CD4-positive, alpha-beta T cell treated with Interleukin-10 for 1 hour (primary cell): ENCODE results near the gene MMP14.
A peak's percentile ranks its signal among the peaks of the same experiment; 100 is the strongest.

Experiments
- DNase-seq: peaks from one replicate; pipeline ENCODE4 v3.0.0-alpha.2; 2020

MMP14 gene

DNA sequence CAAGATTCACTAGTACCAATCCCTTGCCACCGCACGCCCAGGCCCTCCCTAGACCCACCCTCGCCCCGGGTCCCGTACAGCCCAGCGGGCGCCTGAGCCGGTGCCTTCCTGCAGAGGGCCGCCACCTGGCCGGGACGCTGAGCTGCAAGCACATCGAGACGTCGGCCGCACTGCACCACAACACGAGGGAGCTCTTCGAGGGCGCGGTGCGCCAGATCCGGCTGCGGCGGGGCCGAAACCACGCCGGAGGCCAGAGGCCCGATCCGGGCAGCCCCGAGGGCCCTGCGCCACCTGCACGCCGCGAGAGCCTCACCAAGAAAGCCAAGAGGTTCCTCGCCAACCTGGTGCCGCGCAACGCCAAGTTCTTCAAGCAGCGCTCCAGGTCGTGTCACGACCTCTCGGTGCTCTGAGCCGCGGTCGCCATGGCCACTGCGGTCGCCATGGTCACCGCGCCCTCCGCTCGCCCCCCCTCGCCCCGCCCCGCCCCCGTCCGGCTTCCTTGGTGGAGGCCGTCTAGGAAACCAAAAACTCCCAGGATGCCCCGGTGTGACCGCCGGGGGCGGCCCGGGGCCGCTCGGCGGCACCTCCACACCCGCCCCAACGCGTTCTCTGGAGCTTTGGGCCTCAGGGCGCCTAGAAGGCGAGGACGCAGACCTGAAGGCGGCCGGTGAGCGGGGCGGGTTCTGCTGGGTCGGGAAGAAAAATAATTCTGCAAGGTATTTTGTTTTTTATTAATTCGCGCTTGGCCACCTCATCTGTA is 50.3 kb downstream of the MMP14 start:
- DNase-seq = peak; percentile 87

DNA sequence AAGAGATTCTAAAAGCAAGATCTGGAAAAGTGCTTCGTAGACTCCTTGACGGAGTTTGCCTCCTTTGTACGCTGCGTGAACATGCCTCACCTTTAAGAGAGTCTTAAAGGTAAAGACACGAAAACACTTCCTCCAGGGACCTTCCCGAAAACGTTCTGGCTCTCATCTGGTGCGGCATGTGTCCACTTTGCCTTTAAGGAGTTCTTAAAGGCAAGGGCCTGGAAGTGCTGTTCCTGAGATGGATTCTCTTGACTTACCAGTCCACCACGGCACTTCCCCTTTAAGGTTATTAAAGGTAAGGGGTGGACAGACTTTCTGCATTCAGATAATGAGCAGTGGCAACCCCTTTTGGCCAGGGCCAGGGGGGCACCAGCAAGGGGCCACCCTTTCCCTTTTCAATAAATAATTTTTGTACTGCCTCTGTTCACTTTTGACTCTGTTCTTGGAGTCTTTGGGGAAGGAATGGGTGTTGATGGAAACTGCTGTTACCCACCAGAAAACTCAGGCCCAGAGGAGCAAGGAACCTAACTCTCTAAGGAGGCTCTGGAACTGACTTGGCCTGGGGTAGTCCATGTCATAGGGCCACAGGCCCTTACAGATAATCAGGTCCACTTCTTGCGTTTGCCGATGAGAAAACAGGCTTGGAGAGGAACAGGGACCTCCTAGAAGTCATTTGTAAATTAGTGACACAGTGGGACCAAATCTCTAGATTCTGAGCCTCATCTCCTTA is 51.0 kb downstream of the MMP14 start:
- DNase-seq = peak; percentile 75

DNA sequence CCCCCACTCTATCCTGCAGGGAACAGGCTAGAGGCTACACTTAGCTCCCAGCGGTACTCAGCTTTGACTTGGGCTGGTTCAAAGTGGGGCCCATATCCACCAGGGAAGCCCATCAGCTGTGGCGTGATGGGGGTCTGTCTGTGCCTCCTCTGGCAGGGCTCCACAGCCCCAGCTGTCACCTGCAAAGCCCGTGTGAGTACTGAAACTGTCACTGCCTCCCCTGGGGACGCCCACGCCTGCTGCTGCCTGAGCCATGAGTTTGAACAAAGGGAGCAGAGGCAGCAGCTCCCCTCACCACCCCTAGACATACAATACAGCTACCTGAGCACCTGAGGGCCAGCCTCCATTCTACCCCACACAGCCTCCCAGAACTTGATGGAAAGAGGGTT is 51.6 kb downstream of the MMP14 start:
- peak; percentile 29 for DNase-seq

DNA sequence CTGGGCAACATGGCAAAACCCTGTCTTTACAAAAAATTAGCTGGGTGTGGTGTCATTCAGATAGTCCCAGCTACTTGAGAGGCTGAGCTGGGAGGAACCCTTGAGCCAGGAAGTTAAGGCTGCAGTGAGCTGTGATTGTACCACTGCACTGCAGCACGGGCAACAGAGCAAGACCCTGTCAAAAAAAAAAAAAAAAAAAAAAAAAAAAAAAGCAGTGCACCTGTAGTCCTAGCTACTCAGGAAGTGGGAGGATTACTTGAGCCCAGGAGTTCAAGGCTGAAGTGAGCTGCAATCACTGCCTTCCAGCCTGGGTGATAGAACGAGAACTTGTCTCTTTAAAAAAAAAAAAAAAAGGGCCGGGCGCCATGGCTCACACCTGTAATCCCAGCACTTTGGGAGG is 52.3 kb downstream of the MMP14 start:
- peak; percentile 38 for DNase-seq

DNA sequence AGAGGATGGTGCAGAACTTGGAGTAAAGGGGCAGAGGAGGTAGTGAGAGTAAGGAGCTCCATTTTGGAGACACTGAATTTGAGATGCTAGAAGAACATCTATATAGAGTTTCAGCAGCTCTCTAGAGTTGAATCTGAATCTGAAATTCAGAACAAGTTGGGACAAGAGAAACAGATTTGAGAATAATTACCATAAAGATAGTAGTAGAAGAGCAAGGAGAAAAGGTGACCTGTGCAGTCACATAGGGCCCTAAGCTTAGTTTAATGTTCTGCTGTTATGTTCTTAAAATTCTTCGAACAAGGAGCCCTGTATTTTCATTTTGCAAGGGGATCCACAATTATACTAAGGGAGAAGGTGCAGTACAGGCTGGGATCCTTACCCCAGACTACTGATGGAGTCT is 54.0 kb downstream of the MMP14 start:
- no peak for DNase-seq

DNA sequence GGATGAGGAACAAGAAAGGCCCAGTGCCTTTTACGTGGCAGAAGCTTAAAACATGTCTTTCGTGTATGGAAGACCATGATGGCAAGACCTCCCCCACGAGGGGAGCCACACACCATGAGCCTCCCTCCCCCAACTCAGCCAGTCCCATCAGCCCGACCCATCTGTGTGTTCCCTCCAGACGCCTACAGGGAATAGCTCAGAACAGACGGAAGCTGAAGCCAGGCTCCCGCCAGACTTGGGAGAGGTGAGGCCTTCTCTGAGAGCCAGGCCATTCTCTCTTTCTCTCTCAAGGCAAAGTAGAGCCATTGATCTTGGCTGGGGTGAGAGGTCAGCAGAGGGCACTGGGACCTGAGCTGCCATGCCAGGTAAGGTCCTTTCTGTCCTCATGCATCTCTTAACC is 56.1 kb downstream of the MMP14 start:
- no peak for DNase-seq

DNA sequence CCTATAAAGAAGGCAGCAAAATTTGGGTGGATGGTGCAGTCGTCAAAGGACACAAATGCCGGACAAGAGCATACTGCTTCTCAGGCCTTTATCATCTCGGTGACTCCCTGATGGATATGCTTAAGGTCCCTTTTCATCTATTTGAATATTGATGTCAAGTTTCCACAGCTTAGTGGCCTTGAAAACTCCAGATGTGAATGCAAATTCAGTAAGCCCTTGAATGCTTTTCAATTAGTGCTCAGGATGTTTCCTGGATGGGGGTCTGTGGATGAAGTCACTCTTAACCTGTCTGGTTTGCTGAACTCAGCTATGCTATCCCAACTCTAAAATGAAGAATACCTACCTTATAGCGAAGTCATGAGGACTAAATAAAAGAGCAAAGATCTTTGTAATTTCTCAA is 57.3 kb downstream of the MMP14 start:
- DNase-seq = no peak

DNA sequence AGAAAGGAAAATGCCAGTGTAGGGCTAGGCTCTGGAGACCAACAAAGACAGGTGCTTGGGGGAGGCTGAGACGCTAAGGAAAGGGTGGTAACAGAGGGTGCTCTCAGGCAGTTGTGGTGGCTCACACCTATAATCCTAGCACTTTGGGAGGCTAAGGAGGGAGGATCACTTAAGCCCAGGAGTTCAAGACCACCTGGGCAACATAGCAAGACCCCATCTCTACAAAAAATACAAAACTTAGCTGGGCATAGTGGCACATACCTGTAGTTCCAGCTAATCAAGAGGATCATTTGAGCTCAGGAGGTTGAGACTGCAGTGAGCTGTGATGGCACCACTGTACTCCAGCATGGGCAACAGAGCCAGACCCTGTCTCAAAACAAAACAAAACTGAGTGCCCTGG is 59.0 kb downstream of the MMP14 start:
- no peak for DNase-seq

DNA sequence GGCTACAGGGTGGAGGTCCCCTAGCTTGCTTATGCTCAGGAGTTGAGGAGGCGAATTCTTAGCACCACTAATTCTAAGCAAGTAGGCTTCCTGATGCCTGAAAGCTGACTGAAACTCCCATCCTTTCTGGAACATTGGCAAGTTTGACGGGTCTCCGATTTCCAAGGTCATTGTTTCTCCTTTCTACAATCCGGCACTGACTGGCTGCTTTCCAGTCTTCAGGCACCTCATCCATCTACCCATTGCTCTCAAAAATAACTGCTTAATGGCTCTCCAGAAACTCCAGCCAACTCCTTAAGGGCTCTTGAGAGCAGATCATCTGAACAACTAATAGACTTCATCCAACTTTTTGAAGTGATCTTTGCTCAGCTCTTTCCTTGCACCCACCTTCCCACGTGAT is 60.0 kb downstream of the MMP14 start:
- DNase-seq = no peak

DNA sequence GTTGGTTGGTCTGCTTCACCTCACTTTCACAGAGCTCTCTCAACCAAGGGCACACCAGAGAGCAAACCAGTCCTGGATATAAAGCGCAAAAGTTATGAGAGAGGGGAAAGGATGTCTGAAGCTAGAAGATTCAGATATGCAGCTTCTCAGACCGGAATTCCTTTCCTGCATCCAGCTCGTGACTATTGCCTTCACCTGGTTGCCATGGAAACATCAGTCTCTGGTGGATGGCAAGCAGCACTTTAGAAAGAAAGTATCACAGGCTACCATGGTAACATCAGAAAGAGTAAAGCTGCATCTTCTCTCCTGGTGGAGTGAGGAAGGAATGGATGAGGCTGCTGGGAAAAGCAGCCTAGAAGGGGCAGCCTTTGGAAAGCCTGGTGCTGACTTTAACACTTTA is 60.4 kb downstream of the MMP14 start:
- DNase-seq = no peak

DNA sequence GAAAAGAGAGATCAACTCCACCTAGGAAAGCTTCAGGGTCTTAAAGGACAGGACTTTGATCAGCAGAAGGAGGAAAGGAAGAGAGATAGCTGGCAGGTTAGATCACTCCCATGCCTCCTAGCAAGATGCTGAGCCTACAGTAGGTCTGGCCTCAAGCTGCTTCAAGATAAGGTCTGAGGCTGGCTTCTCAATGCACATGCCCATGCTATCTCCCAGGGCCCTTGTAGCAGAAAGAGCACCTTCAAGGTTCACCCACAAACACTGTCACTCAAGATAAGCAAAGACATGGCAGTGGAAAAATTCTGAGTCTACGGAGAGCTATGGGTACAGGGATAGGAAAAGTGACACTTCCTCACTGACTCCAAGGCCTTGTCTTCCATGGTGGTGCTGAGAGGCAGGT is 61.0 kb downstream of the MMP14 start:
- DNase-seq = no peak
